Measurements from ENCODE around the gene TESK2.

TESK2 gene

GRCh38 chr1:45331436-45332345, 159.3 kb downstream of the TESK2 start:
- no peak for TF ChIP-seq CTCF (IDR thresholded peaks at IDR 0.05; ENCODE audit: low read length, missing control alignments)
- no peak overlapping the region for H3K4me3 ChIP-seq (replicated peaks; ENCODE audit: low read depth, low read length)
- DNase-seq (ENCODE audit: low read depth): no peak

GRCh38 chr1:45329445-45329844, 161.5 kb downstream of the TESK2 start:
- no peak for DNase-seq (ENCODE audit: low read depth)
- no peak overlapping the region for H3K4me3 ChIP-seq (replicated peaks; ENCODE audit: low read depth, low read length)
- no peak for TF ChIP-seq CTCF (IDR thresholded peaks at IDR 0.05; ENCODE audit: low read length, missing control alignments)

DNA sequence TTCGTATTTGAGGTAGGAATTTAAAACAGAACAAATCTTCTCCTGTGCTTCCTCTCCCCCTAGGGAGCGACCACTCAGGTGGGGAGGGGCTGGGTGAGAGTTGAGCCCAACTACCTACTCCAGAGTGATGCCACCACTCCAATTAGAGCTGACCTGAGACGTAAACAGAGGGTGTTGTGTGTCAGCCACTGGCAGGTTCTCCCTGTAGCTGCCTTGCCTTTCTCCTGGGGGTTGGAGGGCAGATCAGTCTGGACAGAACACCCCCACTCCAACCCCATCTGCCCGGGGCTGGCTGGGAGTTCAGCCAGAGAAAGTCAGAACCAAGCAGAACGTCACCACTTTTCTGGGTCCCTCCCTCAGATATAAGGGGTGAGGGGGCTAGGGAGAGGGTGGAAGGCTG, 162.3 kb downstream of the TESK2 start:
- no peak for TF ChIP-seq CTCF (IDR thresholded peaks at IDR 0.05; ENCODE audit: low read length, missing control alignments)
- no peak overlapping the region for H3K4me3 ChIP-seq (replicated peaks; ENCODE audit: low read depth, low read length)
- no peak for DNase-seq (ENCODE audit: low read depth)

GRCh38 chr1:45327644-45328515, 163.1 kb downstream of the TESK2 start:
- TF ChIP-seq CTCF (IDR thresholded peaks at IDR 0.05; ENCODE audit: low read length, missing control alignments): no peak
- no peak overlapping the region for H3K4me3 ChIP-seq (replicated peaks; ENCODE audit: low read depth, low read length)
- DNase-seq (ENCODE audit: low read depth): no peak

DNA sequence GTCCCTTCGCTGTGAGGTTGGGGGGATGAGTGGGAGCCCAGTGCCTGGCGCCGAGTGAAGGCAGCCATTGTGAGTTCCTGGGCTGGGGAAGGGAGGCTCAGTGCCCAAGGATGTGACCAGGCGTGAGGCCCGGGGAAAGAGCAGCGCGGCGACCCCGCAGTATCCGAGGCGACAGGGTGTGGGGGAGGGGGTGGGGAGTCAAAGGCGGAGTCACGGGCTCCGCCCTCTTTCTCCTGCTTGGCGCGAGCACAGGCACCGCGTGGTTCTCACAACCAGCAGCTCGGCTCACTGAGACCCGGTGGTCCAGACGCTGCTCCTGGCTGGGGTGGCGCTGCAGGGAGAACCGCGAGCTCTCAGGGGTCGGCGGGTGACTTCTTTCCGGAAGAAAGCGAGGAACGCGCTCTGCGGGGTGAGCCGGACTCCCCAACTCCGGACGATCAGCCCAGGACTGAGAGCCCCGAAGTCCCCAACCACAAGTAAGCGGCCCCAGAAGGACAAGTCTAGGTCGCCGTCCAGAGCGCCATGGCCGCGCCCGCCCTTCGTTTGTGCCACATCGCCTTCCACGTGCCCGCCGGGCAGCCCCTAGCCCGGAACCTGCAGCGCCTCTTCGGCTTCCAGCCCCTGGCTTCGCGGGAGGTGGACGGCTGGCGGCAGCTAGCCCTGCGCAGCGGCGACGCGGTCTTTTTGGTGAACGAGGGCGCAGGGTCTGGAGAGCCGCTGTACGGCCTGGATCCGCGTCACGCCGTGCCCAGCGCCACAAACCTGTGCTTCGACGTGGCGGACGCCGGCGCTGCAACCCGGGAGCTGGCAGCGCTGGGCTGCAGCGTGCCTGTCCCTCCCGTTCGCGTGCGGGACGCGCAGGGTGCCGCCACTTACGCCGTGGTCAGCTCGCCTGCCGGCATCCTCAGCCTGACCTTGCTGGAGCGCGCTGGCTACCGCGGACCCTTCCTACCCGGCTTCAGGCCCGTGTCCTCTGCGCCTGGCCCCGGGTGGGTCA, 164.0 kb downstream of the TESK2 start, which contains the start of gene HPDL:
Gene HPDL, plus strand, starts transcription at position 269 of the 997 bp plus-strand sequence. Its CDS starts 254 bp downstream, at position 523.
- DNase-seq (ENCODE audit: low read depth): peak; percentile 50
- peak within 1 kb of the TSS; percentile 54 for H3K4me3 ChIP-seq (replicated peaks; ENCODE audit: low read depth, low read length)
- TF ChIP-seq CTCF (IDR thresholded peaks at IDR 0.05; ENCODE audit: low read length, missing control alignments): no peak

Measured in fibroblast of pulmonary artery (primary cell).